K562 (cell line): ENCODE measurements around the gene SERBP1. TPM values are rescaled to one million over a fixed set of nuclear protein-coding genes. Genes with fewer than 3 reads are reported as not detected.

Source experiments
- ARHGAP35 ChIP-seq: fragments of 450-650 bp; IDR thresholded peaks from 2 replicates; pipeline ENCODE4 v1.6.1; 2018; ENCODE audit not compliant: partially characterized antibody
- FOXK2 ChIP-seq, 2 experiments: fragments of 450-650 bp; IDR thresholded peaks in 1 of 2; conservative IDR thresholded peaks in 1 of 2; 2 replicates each; pipeline ENCODE4 v1.6.1; 2016; ENCODE audit warnings: low read depth in 2 of 2, mild to moderate bottlenecking in 1 of 2
- GABPB1 ChIP-seq: sonication (generic); formaldehyde crosslinking; IDR thresholded peaks from 2 replicates; pipeline ENCODE4 v1.8.0; 2022; ENCODE audit warnings: mild to moderate bottlenecking, missing genetic modification reagents
- MXI1 ChIP-seq: IDR thresholded peaks from 2 replicates; pipeline ENCODE4 v1.6.1; 2011; ENCODE audit warnings: low read depth, mild to moderate bottlenecking, improper control_type of control experiment, low read length
- MYC ChIP-seq, 2 experiments: fragments of 250-450 bp in 1 of 2; sonication (Bioruptor Pico) in 1 of 2; IDR thresholded peaks; 2 replicates each; pipeline versions ENCODE4 v1.5.1 to v1.6.1; 2012 to 2021; ENCODE audit warnings: low read depth in 2 of 2, borderline replicate concordance in 1 of 2, improper control_type of control experiment in 1 of 2, low read length in 1 of 2, mild to moderate bottlenecking in 1 of 2, moderate library complexity in 1 of 2
- SAP30 ChIP-seq: fragments of 200-600 bp; sonication (generic); IDR thresholded peaks from 2 replicates; pipeline ENCODE4 v1.6.1; 2012; ENCODE audit warnings: borderline replicate concordance, low read depth, mild to moderate bottlenecking, moderate library complexity, low read length, control low read depth, inconsistent platforms; ENCODE audit not compliant: insufficient read depth, poor library complexity, severe bottlenecking
- polyA plus RNA-seq, 8 experiments: library from polyadenylated mRNA; depleted of rRNA in 4 of 8; stranded (reverse) in 5 of 8; unstranded in 3 of 8; fragments of >200 nt; fragmentation: Nextera tagmentation in 2 of 8; fragmentation: Illumina TruSeq in 1 of 8; extraction: Ambion mirVana in 2 of 8; extraction: Trizol in 1 of 8; gene quantifications; 2 replicates each; pipeline versions ENCODE4 v1.2.1 to v1.2.3, GENCODE V29; 2011 to 2014; ENCODE audit warnings: inconsistent platforms in 1 of 8, missing spikeins in 1 of 8
- total RNA-seq, 7 experiments: library from RNA; depleted of rRNA in 6 of 7; stranded (reverse); fragments of >200 nt in 6 of 7; fragmentation: Illumina TruSeq in 2 of 7; extraction: Trizol in 2 of 7; gene quantifications; 2 replicates each; pipeline versions ENCODE4 v1.2.1 to v1.2.3, GENCODE V29; 2011 to 2021; ENCODE audit warnings: low replicate concordance in 1 of 7
- TF ChIP-seq, protein P1 (sequence below): sonication (generic); formaldehyde crosslinking; IDR thresholded peaks from 2 replicates; pipeline ENCODE4 v1.8.1; 2023; ENCODE audit warnings: mild to moderate bottlenecking, missing genetic modification reagents
- TF ChIP-seq, protein P2 (sequence below), 2 experiments: IDR thresholded peaks in 1 of 2; conservative IDR thresholded peaks in 1 of 2; 2 replicates each; pipeline ENCODE4 v1.6.1; 2016; ENCODE audit warnings: low read depth in 2 of 2, mild to moderate bottlenecking in 1 of 2, missing compliant biosample characterization in 1 of 2, missing genetic modification characterization in 1 of 2, moderate library complexity in 1 of 2
- TF ChIP-seq, protein P3 (sequence below), 2 experiments: fragments of 250-450 bp in 1 of 2; fragments of 450-650 bp in 1 of 2; sonication (Bioruptor Pico) in 1 of 2; IDR thresholded peaks; 2 replicates each; pipeline versions ENCODE4 v1.6.1 to v1.8.0; 2016 to 2021; ENCODE audit warnings: mild to moderate bottlenecking in 2 of 2, moderate library complexity in 2 of 2, missing compliant biosample characterization in 1 of 2, missing genetic modification characterization in 1 of 2
- TF ChIP-seq, protein P4 (sequence below): fragments of 250-450 bp; sonication (Bioruptor Pico); IDR thresholded peaks from 2 replicates; pipeline ENCODE4 v1.8.0; 2022; ENCODE audit warnings: inconsistent platforms, mild to moderate bottlenecking, moderate library complexity, borderline replicate concordance
- TF ChIP-seq, protein P5 (sequence below): fragments of 250-450 bp; sonication (Bioruptor Pico); IDR thresholded peaks from 2 replicates; pipeline ENCODE4 v1.4.0; 2020; ENCODE audit warnings: mild to moderate bottlenecking, moderate library complexity
- TF ChIP-seq, protein P6 (sequence below): sonication (generic); formaldehyde crosslinking; IDR thresholded peaks from 2 replicates; pipeline ENCODE4 v1.8.1; 2022; ENCODE audit warnings: missing genetic modification reagents

SERBP1 gene
- total and polyA plus RNA-seq, 9 of the 15 experiments (the other 6 are each of a cell fraction or from before 2014, with no cell fraction given) = 79.9 to 761 (median 464) TPM

DNA sequence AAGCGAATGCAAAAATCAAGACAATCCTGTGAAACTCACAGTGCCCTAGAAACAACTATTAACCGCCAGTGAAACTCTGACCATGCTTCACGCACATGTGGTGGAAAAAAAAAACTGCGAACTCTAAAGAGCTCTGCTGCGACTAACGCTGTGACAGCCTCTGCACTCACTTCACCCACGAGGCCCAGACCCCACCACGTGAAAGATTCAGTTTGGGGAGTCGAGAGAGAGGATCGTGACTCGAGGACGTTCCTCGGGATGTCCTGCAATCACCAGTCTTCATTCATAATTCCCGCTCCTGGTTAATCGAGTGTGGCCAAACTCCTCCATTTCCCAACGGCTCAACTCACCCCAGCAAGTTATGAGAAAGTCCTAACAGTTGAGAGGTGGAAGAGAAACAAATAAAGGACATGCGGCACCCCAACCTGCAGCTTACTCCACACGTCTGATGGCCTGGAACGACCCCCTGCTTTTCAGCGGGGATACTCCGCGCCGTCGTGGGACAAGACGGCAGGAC lies 1.1 kb downstream of the SERBP1 start (continued):
- TF ChIP-seq, protein P1, sequence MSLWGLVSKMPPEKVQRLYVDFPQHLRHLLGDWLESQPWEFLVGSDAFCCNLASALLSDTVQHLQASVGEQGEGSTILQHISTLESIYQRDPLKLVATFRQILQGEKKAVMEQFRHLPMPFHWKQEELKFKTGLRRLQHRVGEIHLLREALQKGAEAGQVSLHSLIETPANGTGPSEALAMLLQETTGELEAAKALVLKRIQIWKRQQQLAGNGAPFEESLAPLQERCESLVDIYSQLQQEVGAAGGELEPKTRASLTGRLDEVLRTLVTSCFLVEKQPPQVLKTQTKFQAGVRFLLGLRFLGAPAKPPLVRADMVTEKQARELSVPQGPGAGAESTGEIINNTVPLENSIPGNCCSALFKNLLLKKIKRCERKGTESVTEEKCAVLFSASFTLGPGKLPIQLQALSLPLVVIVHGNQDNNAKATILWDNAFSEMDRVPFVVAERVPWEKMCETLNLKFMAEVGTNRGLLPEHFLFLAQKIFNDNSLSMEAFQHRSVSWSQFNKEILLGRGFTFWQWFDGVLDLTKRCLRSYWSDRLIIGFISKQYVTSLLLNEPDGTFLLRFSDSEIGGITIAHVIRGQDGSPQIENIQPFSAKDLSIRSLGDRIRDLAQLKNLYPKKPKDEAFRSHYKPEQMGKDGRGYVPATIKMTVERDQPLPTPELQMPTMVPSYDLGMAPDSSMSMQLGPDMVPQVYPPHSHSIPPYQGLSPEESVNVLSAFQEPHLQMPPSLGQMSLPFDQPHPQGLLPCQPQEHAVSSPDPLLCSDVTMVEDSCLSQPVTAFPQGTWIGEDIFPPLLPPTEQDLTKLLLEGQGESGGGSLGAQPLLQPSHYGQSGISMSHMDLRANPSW (CRISPR knock-in tag) = no peak
- TF ChIP-seq FOXK2 (conservative IDR thresholded peaks at IDR 0.05 in 1 of 2, IDR thresholded peaks at IDR 0.05 in 1 of 2; ENCODE audit: low read depth in 2 of 2) = no peak; a peak in 1 of 4 replicates
- TF ChIP-seq SAP30 = peak; percentile 95
- TF ChIP-seq, protein P2, sequence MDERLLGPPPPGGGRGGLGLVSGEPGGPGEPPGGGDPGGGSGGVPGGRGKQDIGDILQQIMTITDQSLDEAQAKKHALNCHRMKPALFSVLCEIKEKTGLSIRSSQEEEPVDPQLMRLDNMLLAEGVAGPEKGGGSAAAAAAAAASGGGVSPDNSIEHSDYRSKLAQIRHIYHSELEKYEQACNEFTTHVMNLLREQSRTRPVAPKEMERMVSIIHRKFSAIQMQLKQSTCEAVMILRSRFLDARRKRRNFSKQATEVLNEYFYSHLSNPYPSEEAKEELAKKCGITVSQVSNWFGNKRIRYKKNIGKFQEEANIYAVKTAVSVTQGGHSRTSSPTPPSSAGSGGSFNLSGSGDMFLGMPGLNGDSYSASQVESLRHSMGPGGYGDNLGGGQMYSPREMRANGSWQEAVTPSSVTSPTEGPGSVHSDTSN (CRISPR knock-in tag; IDR thresholded peaks at IDR 0.05; ENCODE audit: low read depth) = no peak
- TF ChIP-seq, protein P2 (tag; conservative IDR thresholded peaks at IDR 0.05; ENCODE audit: low read depth) = no peak
- TF ChIP-seq GABPB1 (CRISPR knock-in tag) = no peak
- TF ChIP-seq, protein P3, sequence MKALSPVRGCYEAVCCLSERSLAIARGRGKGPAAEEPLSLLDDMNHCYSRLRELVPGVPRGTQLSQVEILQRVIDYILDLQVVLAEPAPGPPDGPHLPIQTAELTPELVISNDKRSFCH (CRISPR knock-in tag; IDR thresholded peaks at IDR 0.05) = no peak
- TF ChIP-seq, protein P3 (tag; IDR thresholded peaks at IDR 0.05) = no peak
- TF ChIP-seq, protein P4, sequence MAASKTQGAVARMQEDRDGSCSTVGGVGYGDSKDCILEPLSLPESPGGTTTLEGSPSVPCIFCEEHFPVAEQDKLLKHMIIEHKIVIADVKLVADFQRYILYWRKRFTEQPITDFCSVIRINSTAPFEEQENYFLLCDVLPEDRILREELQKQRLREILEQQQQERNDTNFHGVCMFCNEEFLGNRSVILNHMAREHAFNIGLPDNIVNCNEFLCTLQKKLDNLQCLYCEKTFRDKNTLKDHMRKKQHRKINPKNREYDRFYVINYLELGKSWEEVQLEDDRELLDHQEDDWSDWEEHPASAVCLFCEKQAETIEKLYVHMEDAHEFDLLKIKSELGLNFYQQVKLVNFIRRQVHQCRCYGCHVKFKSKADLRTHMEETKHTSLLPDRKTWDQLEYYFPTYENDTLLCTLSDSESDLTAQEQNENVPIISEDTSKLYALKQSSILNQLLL (CRISPR knock-in tag) = no peak
- TF ChIP-seq, protein P5, sequence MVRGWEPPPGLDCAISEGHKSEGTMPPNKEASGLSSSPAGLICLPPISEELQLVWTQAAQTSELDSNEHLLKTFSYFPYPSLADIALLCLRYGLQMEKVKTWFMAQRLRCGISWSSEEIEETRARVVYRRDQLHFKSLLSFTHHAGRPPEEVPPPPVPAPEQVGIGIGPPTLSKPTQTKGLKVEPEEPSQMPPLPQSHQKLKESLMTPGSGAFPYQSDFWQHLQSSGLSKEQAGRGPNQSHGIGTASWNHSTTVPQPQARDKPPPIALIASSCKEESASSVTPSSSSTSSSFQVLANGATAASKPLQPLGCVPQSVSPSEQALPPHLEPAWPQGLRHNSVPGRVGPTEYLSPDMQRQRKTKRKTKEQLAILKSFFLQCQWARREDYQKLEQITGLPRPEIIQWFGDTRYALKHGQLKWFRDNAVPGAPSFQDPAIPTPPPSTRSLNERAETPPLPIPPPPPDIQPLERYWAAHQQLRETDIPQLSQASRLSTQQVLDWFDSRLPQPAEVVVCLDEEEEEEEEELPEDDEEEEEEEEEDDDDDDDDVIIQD (CRISPR knock-in tag) = no peak
- TF ChIP-seq ARHGAP35 = no peak
- TF ChIP-seq, protein P6, sequence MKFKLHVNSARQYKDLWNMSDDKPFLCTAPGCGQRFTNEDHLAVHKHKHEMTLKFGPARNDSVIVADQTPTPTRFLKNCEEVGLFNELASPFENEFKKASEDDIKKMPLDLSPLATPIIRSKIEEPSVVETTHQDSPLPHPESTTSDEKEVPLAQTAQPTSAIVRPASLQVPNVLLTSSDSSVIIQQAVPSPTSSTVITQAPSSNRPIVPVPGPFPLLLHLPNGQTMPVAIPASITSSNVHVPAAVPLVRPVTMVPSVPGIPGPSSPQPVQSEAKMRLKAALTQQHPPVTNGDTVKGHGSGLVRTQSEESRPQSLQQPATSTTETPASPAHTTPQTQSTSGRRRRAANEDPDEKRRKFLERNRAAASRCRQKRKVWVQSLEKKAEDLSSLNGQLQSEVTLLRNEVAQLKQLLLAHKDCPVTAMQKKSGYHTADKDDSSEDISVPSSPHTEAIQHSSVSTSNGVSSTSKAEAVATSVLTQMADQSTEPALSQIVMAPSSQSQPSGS = no peak
- peak; percentile 55; the same call in 1 of the 2 replicates for TF ChIP-seq MYC (IDR thresholded peaks at IDR 0.05; ENCODE audit: low read depth, low read length)
- no peak for TF ChIP-seq MYC (CRISPR knock-in tag; IDR thresholded peaks at IDR 0.05; ENCODE audit: borderline replicate concordance, low read depth)
- TF ChIP-seq MXI1 = peak; percentile 90
